ENCODE data around the gene GALK2. TPM values are rescaled to one million over a fixed set of nuclear protein-coding genes. Genes with fewer than 3 reads are reported as not detected.

The GALK2 gene
- total RNA-seq, 2 donors from 2014 or later: 28.5 to 52.3 TPM

GRCh38 chr15:49155834-49156627, 14.0 kb upstream of the GALK2 start:
- TF ChIP-seq POLR2A (IDR thresholded peaks at IDR 0.05): no peak
- TF ChIP-seq CTCF (IDR thresholded peaks at IDR 0.05): peak in 2 of 4 experiments; percentile 2 to 6
- TF ChIP-seq POLR2AphosphoS5 (IDR thresholded peaks at IDR 0.05): no peak
- Histone ChIP-seq H3K27me3 (replicated peaks; ENCODE audit: insufficient read depth) (no peaks in the 10 kb centered on the region), H3K4me1 (replicated peaks) (no peaks in the 10 kb centered on the region), H3K36me3 (no peaks in the 10 kb centered on the region), H3K27ac (peak overlapping the region; percentile 53 to 85), H3K9me3 (no peaks in the 10 kb centered on the region), H3K4me3 (peak overlapping the region; percentile 76 to 80)
- intact Hi-C loops (cut with DNase I): loop anchor here (10.0 kb wide), 2 partner anchors 111 to 1199 kb away; partner anchors contain the start of genes GABPB1 and SECISBP2L
- WGBS: under 1% methylated on average over 26 of the region's 26 CpGs
- no peak for DNase-seq (ENCODE audit: low spot score)

GRCh38 chr15:49163678-49164077, 6.4 kb upstream of the GALK2 start:
- 82% methylated on average over 1 of the region's 1 CpG for WGBS
- Histone ChIP-seq H3K36me3 (no peaks in the 10 kb centered on the region), H3K27ac (no peak overlapping the region), H3K27me3 (replicated peaks; ENCODE audit: insufficient read depth) (no peaks in the 10 kb centered on the region), H3K9me3 (no peaks in the 10 kb centered on the region), H3K4me1 (replicated peaks) (no peaks in the 10 kb centered on the region), H3K4me3 (no peak overlapping the region)
- no peak for DNase-seq (ENCODE audit: low spot score)
- intact Hi-C loops (cut with DNase I): no loop called here
- no peak for TF ChIP-seq POLR2AphosphoS5 (IDR thresholded peaks at IDR 0.05)
- TF ChIP-seq CTCF (IDR thresholded peaks at IDR 0.05): no peak
- no peak for TF ChIP-seq POLR2A (IDR thresholded peaks at IDR 0.05)

- Histone ChIP-seq H3K27me3 (replicated peaks; ENCODE audit: insufficient read depth) (no peaks in the 10 kb centered on the region), H3K36me3 (no peaks in the 10 kb centered on the region), H3K27ac (no peak overlapping the region), H3K4me1 (replicated peaks) (no peaks in the 10 kb centered on the region), H3K4me3 (no peak overlapping the region), H3K9me3 (no peaks in the 10 kb centered on the region)
- intact Hi-C loops (cut with DNase I): no loop called here
- TF ChIP-seq POLR2AphosphoS5 (IDR thresholded peaks at IDR 0.05): no peak
- TF ChIP-seq POLR2A (IDR thresholded peaks at IDR 0.05): no peak
- no peak for TF ChIP-seq CTCF (IDR thresholded peaks at IDR 0.05)
- DNase-seq (ENCODE audit: low spot score): no peak
Measured at GRCh38 chr15:49164865-49165264, 5.2 kb upstream of the GALK2 start.

- H3K27me3 ChIP-seq (replicated peaks; ENCODE audit: insufficient read depth): no peaks in the 10 kb centered on the region
- no peak for DNase-seq (ENCODE audit: low spot score)
- no peak overlapping the region for H3K27ac ChIP-seq
- H3K9me3 ChIP-seq: no peaks in the 10 kb centered on the region
- H3K4me3 ChIP-seq: no peak overlapping the region
- TF ChIP-seq POLR2A (IDR thresholded peaks at IDR 0.05): no peak
- TF ChIP-seq POLR2AphosphoS5 (IDR thresholded peaks at IDR 0.05): no peak
- TF ChIP-seq CTCF (IDR thresholded peaks at IDR 0.05): no peak
- no peaks in the 10 kb centered on the region for H3K4me1 ChIP-seq (replicated peaks)
- H3K36me3 ChIP-seq: no peaks in the 10 kb centered on the region
- intact Hi-C loops (cut with DNase I): no loop called here
- 70% methylated on average over 3 of the region's 3 CpGs for WGBS
Measured at GRCh38 chr15:49168016-49168415, 2.0 kb upstream of the GALK2 start.

- intact Hi-C loops (cut with DNase I): no loop called here
- no peaks in the 10 kb centered on the region for H3K27me3 ChIP-seq (replicated peaks; ENCODE audit: insufficient read depth)
- no peaks in the 10 kb centered on the region for H3K9me3 ChIP-seq
- 97% methylated on average over 12 of the region's 12 CpGs for WGBS
- no peaks in the 10 kb centered on the region for H3K36me3 ChIP-seq
- H3K27ac ChIP-seq: no peak overlapping the region
- H3K4me3 ChIP-seq: no peak overlapping the region
- TF ChIP-seq CTCF (IDR thresholded peaks at IDR 0.05) (no peak), POLR2A (IDR thresholded peaks at IDR 0.05) (no peak), POLR2AphosphoS5 (IDR thresholded peaks at IDR 0.05) (no peak)
- no peak for DNase-seq (ENCODE audit: low spot score)
- no peaks in the 10 kb centered on the region for H3K4me1 ChIP-seq (replicated peaks)
Measured at GRCh38 chr15:49171790-49172189, 1.7 kb downstream of the GALK2 start.
